Karpas-422 (cell line): ENCODE data around the gene ANAPC10. TPM values are rescaled to one million over a fixed set of nuclear protein-coding genes. Genes with fewer than 3 reads are reported as not detected.

Source experiments
- DNase-seq: peaks from one replicate; pipeline ENCODE4 v3.0.0-alpha.2; 2015
- H2AFZ ChIP-seq: fragments of 200-600 bp; sonication (generic); 2 replicates; pipeline ENCODE4 v1.6.1; 2014; ENCODE audit warnings: antibody characterized with exemption, low read length, mixed read lengths
- H3K27ac ChIP-seq: fragments of 200-600 bp; sonication (generic); 2 replicates; pipeline ENCODE4 v1.5.1; 2014; ENCODE audit warnings: mild to moderate bottlenecking, low read length, moderate library complexity
- H3K27me3 ChIP-seq: fragments of 200-600 bp; sonication (generic); 2 replicates; pipeline ENCODE4 v1.6.1; 2014; ENCODE audit warnings: low read length, mixed read lengths
- H3K36me3 ChIP-seq: fragments of 200-600 bp; sonication (generic); 2 replicates; pipeline ENCODE4 v1.6.1; 2014; ENCODE audit warnings: low read length, mixed read lengths; ENCODE audit not compliant: insufficient read depth
- H3K4me1 ChIP-seq: fragments of 200-600 bp; sonication (generic); 2 replicates; pipeline ENCODE4 v1.6.1; 2014; ENCODE audit warnings: mild to moderate bottlenecking, low read length, mixed read lengths
- H3K4me2 ChIP-seq: fragments of 200-600 bp; sonication (generic); 2 replicates; pipeline ENCODE4 v1.6.1; 2014; ENCODE audit warnings: low read length, low read depth, mild to moderate bottlenecking; ENCODE audit not compliant: poor library complexity, severe bottlenecking
- H3K4me3 ChIP-seq: fragments of 200-600 bp; sonication (generic); 2 replicates; pipeline ENCODE4 v1.5.1; 2014; ENCODE audit warnings: mild to moderate bottlenecking, antibody characterized with exemption, low read length, mixed read lengths
- H3K79me2 ChIP-seq: fragments of 200-600 bp; sonication (generic); 2 replicates; pipeline ENCODE4 v1.6.1; 2014; ENCODE audit warnings: mild to moderate bottlenecking, low read length, mixed read lengths
- H3K9ac ChIP-seq: fragments of 200-600 bp; sonication (generic); 2 replicates; pipeline ENCODE4 v1.6.0; 2014; ENCODE audit warnings: low read length
- H3K9me2 ChIP-seq: fragments of 200-600 bp; sonication (generic), shearing (Covaris generic); replicated peaks from 2 replicates; pipeline ENCODE4 v1.6.0; 2014; ENCODE audit warnings: mild to moderate bottlenecking, low read length, moderate library complexity; ENCODE audit not compliant: insufficient read depth
- H3K9me3 ChIP-seq: fragments of 300-700, 200-600 bp; sonication (generic); 2 replicates; pipeline ENCODE4 v1.6.1; 2014; ENCODE audit warnings: low read length, mixed read lengths
- H4K20me1 ChIP-seq: fragments of 200-600 bp; sonication (generic); 2 replicates; pipeline ENCODE4 v1.6.1; 2014; ENCODE audit warnings: mild to moderate bottlenecking, antibody characterized with exemption, low read length, low read depth; ENCODE audit not compliant: insufficient read depth
- total RNA-seq: library from RNA; depleted of rRNA; stranded (reverse); fragments of >200 nt; shearing (Covaris generic); gene quantifications from 2 replicates; pipeline ENCODE4 v1.2.3, GENCODE V29; 2014; ENCODE audit warnings: low replicate concordance

Gene ANAPC10
- total RNA-seq, 1 experiment from 2014 or later = 75.3 TPM

DNA sequence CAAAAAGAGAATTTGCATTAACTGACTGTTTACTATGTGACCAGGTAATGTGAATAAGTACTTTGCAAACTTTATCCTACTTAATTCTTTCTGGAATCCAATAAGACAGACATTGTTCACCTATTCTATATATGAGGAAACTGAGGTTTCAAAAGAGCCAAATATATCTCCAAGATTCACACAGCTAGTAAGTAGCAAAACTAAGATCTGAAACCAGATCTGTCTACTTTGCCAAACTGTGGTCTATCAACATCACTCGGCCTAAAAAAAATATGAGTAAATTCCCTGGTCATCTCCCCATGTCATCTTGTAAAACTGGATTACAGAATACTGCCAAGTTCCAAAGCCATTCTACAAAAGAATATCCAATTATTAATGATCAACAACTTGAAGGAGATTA lies 52.8 kb downstream of the ANAPC10 start:
- Histone ChIP-seq H3K9me2 (no peaks in the 10 kb centered on the region), H3K27ac (no peak overlapping the region), H3K27me3 (no peaks in the 10 kb centered on the region), H4K20me1 (no peaks in the 10 kb centered on the region), H3K9ac (no peak overlapping the region), H3K4me3 (no peak overlapping the region), H2AFZ (no peak overlapping the region), H3K4me2 (no peak overlapping the region), H3K4me1 (peaks cover 49% of the 10 kb centered on the region), H3K79me2 (peaks cover 77% of the 10 kb centered on the region), H3K9me3 (no peaks in the 10 kb centered on the region), H3K36me3 (no peaks in the 10 kb centered on the region)
- DNase-seq = no peak

DNA sequence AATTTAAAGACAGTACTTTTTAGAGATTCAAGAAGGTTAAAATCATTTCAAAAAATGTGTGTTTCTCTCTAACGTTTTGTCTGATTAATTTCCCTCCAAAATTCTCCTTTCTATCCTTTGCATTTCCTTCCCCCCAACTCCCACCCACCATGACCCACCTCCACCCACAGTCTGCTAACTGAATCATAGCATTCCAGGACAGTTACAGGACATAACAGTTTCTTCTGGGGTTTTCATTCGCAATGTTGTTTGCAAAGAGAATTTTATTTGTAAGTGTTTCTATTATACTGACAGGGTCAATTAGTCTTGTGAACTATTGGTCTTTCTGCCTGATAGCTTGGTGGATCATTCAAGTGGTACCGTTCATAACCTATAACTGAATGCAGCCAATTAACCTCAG lies 53.7 kb downstream of the ANAPC10 start:
- Histone ChIP-seq H3K9me2 (no peaks in the 10 kb centered on the region), H3K27me3 (no peaks in the 10 kb centered on the region), H3K4me3 (no peak overlapping the region), H2AFZ (no peak overlapping the region), H3K9me3 (no peaks in the 10 kb centered on the region), H3K4me1 (peaks cover 49% of the 10 kb centered on the region), H3K4me2 (peak overlapping the region; percentile 63), H3K79me2 (peaks cover 80% of the 10 kb centered on the region), H3K27ac (peak overlapping the region; percentile 53; the same call in 1 of the 2 replicates), H3K9ac (no peak overlapping the region), H3K36me3 (no peaks in the 10 kb centered on the region), H4K20me1 (no peaks in the 10 kb centered on the region)
- DNase-seq = no peak

DNA sequence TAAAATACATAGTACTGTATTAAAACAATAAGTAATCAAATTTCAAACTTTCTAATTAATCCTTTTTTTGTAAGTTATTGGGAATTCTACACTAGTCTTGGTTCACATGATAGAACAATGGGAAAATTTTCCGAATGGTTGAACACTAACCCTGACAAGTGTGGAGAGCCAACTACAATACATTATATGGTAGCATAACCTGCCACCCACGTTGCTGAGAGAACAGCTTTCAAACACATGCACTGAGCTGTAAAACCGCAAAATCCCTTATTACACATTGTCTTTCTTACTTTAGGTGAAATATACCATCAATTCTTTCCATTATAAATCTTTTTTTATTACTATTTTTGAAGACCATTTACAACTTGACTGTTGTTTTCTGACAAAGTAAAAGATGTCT lies 54.7 kb downstream of the ANAPC10 start:
- Histone ChIP-seq H3K4me2 (peak overlapping the region; percentile 63), H3K36me3 (no peaks in the 10 kb centered on the region), H3K4me3 (no peak overlapping the region), H2AFZ (no peak overlapping the region), H3K9me2 (no peaks in the 10 kb centered on the region), H3K79me2 (peaks cover 78% of the 10 kb centered on the region), H3K4me1 (peaks cover 49% of the 10 kb centered on the region), H4K20me1 (no peaks in the 10 kb centered on the region), H3K27ac (peak overlapping the region; percentile 53), H3K9ac (no peak overlapping the region), H3K27me3 (no peaks in the 10 kb centered on the region), H3K9me3 (no peaks in the 10 kb centered on the region)
- peak; percentile 75 for DNase-seq

DNA sequence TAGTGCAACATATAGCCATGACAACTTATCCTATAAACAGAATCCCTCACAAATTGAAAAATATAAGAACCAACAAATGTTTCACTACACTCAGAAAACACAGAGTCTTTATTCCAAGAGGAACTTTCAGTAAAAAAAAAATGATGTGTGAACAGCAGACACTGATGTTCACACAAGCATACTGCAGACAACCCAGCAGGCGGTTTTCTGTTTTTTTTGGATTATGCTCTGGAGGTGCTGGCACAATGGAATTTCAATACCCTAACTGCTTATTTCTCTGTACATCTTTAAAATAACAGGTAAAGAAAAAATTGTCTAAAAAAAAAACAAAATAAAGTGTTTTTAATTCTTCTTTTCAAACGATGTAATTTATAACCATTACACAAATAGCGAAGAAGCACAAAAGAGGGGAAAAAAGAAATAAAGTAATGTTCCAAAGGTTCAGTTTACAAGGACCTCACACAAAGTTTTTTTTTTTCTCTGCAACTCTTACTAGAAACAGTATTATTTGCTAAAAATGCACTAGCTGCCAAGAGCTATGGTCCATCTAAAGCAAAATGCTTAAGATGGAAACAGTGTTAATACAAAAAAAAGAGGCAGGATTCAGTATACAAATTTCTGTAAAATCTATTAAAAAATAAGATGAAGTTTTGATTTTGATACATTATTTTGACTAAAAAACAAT lies 55.3 kb downstream of the ANAPC10 start:
- Histone ChIP-seq H3K4me1 (peaks cover 49% of the 10 kb centered on the region), H3K27ac (peak overlapping the region; percentile 53)

DNA sequence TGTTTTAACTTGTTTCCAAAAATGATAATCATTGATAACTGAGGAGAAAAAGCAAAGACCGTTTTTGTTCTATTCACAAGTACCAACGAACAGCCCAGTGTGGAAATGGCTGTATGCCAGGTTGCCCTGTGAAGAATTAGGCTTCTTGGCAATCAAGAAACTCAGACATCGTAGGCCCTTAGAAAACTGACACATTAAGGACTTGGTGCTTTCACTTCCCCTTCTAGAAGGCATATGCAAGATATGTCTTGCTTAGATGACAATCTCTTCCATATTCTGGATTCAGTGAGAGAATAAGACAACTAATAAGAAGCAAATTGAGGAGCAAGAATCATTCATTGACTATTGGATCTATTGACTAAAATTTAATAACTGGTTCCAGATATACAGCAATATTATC lies 56.6 kb downstream of the ANAPC10 start:
- Histone ChIP-seq H3K27me3 (no peaks in the 10 kb centered on the region), H3K4me1 (peaks cover 49% of the 10 kb centered on the region), H3K36me3 (no peaks in the 10 kb centered on the region), H4K20me1 (no peaks in the 10 kb centered on the region), H3K9me2 (no peaks in the 10 kb centered on the region), H3K27ac (peak overlapping the region; percentile 53), H3K9me3 (no peaks in the 10 kb centered on the region), H2AFZ (no peak overlapping the region), H3K4me2 (peak overlapping the region; percentile 46), H3K4me3 (no peak overlapping the region), H3K9ac (no peak overlapping the region), H3K79me2 (peaks cover 74% of the 10 kb centered on the region)
- DNase-seq = peak; percentile 94

More for the DNA sequence above, 55.3 kb downstream of the ANAPC10 start:
- H3K27me3 ChIP-seq = no peaks in the 10 kb centered on the region
- H2AFZ ChIP-seq = no peak overlapping the region
- no peaks in the 10 kb centered on the region for H3K9me3 ChIP-seq
- no peak for DNase-seq
- peaks cover 78% of the 10 kb centered on the region for H3K79me2 ChIP-seq
- no peaks in the 10 kb centered on the region for H4K20me1 ChIP-seq
- H3K9ac ChIP-seq = no peak overlapping the region
- H3K4me3 ChIP-seq = no peak overlapping the region
- H3K4me2 ChIP-seq = peak overlapping the region; percentile 63
- no peaks in the 10 kb centered on the region for H3K9me2 ChIP-seq
- no peaks in the 10 kb centered on the region for H3K36me3 ChIP-seq

DNA sequence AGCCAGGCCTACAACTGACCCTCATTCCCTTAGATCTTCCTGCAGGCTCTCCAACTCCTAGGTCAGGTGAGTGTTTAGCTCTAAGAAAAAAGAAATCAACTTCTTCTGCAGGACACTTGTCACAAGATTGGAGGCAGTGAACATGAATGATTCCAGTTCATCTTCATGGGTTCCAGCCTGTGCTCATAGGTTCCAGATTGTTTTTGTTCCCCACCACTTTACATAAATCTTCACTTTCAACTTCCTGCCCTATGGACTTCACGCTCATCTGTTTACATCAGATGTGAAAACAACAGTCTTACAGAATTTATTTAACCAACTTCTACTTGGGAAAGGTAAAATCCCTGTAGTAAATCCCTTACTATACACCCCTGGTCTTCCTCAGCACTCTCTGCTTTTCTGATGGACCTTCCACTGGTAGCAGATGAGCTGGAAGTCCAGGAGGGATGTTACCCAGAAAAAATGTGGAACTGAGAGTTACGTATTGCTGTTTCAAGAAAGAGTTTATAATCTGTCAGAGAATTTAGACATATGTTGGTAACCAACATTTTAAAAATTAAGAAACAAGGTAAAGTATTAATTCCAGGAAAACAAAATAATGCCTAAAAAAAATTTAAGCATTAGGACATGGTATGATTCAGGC lies 62.4 kb downstream of the ANAPC10 start:
- Histone ChIP-seq H3K4me3 (no peak overlapping the region), H3K9ac (no peak overlapping the region), H3K4me2 (no peak overlapping the region), H2AFZ (no peak overlapping the region), H3K27me3 (no peaks in the 10 kb centered on the region), H3K27ac (no peak overlapping the region), H3K79me2 (peaks cover 36% of the 10 kb centered on the region), H3K4me1 (no peaks in the 10 kb centered on the region), H3K36me3 (peaks cover 14% of the 10 kb centered on the region; the same call in 1 of the 2 replicates), H4K20me1 (no peaks in the 10 kb centered on the region), H3K9me3 (no peaks in the 10 kb centered on the region), H3K9me2 (no peaks in the 10 kb centered on the region)
- DNase-seq = no peak

DNA sequence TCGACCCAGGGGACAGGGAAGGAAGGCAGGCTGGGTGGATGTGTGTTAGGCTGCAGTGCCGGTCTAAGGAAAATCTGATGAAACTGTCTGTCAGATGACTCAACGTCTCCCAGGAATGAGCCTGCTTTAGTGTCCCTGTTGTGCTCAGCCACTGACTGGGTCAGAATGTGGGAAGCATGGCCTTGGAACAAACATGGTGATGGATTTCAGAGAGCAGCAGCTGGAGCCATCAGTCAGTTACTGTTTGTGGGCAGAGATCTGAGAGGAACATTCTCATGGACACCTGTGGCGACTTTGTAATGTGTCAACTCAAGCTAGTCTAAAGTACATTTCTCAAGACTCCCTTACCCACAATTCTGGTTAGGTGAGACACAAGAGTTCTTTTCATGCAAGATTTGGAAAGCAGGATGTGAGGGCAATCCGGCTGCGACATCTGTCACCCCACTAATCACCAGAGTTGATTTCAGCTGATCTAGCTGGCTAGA lies 63.2 kb downstream of the ANAPC10 start:
- no peak overlapping the region for H3K4me2 ChIP-seq
- H3K79me2 ChIP-seq = peaks cover 28% of the 10 kb centered on the region
- H3K27ac ChIP-seq = no peak overlapping the region
- no peak overlapping the region for H3K4me3 ChIP-seq
- no peak overlapping the region for H2AFZ ChIP-seq
- H3K9me3 ChIP-seq = no peaks in the 10 kb centered on the region
- H4K20me1 ChIP-seq = no peaks in the 10 kb centered on the region
- no peak for DNase-seq
- H3K9me2 ChIP-seq = no peaks in the 10 kb centered on the region
- no peak overlapping the region for H3K9ac ChIP-seq
- peaks cover 14% of the 10 kb centered on the region; the same call in 1 of the 2 replicates for H3K36me3 ChIP-seq
- H3K4me1 ChIP-seq = no peaks in the 10 kb centered on the region
- no peaks in the 10 kb centered on the region for H3K27me3 ChIP-seq

DNA sequence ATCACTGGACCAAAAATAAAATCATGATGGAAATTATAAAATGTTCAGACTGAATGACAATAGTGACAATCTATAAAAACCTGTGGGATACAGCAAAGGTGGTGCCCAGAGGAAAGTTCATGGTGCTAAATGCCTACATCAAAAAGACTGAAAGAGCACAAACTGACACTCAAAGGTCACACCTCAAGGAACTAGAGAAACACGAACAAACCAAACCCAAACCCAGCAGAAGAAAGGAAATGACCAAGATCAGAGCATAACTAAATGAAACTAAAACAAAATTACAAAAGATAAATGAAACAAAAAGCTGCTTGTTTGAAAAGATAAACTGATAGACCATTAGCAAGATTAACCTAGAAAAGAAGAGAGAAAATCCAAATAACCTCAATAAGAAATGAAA lies 78.7 kb downstream of the ANAPC10 start:
- Histone ChIP-seq H3K4me2 (no peak overlapping the region), H2AFZ (no peak overlapping the region), H3K4me3 (no peak overlapping the region), H4K20me1 (no peaks in the 10 kb centered on the region), H3K27me3 (no peaks in the 10 kb centered on the region), H3K79me2 (peaks cover 68% of the 10 kb centered on the region), H3K36me3 (peaks cover 11% of the 10 kb centered on the region; the same call in 1 of the 2 replicates), H3K9me2 (no peaks in the 10 kb centered on the region), H3K4me1 (no peaks in the 10 kb centered on the region), H3K27ac (no peak overlapping the region), H3K9ac (no peak overlapping the region), H3K9me3 (peaks cover 14% of the 10 kb centered on the region)
- no peak for DNase-seq
